Naive thymus-derived CD8-positive, alpha-beta T cell (primary cell): ENCODE results near the gene TBC1D5. TPM values are rescaled to one million over a fixed set of nuclear protein-coding genes. Genes with fewer than 3 reads are reported as not detected.

Experiments used
- ATAC-seq, 2 donors: fragments of 150-1000 bp; cut with Tn5 transposase in 1 of 2; sonication (Bioruptor Pico), chemical (Tn5 transposase) in 1 of 2; 1 replicate in 1 of 2; 2 replicates in 1 of 2; pipeline ENCODE4 v1.10.0; 2021; ENCODE audit warnings: mild to moderate bottlenecking in 2 of 2, moderate library complexity in 2 of 2
- POLR2A ChIA-PET: fragments of 350-600 bp; sonication (Branson Sonifier 250); formaldehyde crosslinking; loops from one replicate; lab custom pipeline; 2021; ENCODE audit warnings: antibody characterized with exemption; lab: Charles Lee
- DNase-seq, 10 donors: peaks; one replicate each; pipeline versions ENCODE4 v3.0.0 to v3.0.0-alpha.2; 2020 to 2022
- H3K27ac Mint-ChIP-seq, 10 donors: one replicate each; pipeline ENCODE4 v1.8.0; 2020 to 2022; ENCODE audit warnings: mild to moderate bottlenecking in 10 of 10, mixed read lengths in 10 of 10, moderate library complexity in 4 of 10, inconsistent platforms in 1 of 10
- H3K27me3 Mint-ChIP-seq, 5 donors: one replicate each; pipeline ENCODE4 v1.8.0; 2021 to 2022; ENCODE audit warnings: mixed read lengths in 5 of 5
- H3K36me3 Mint-ChIP-seq, 3 donors: one replicate each; pipeline ENCODE4 v1.8.0; 2020 to 2022; ENCODE audit warnings: mixed read lengths in 3 of 3, mild to moderate bottlenecking in 2 of 3, inconsistent platforms in 1 of 3
- H3K4me1 Mint-ChIP-seq, 4 donors: one replicate each; pipeline ENCODE4 v1.8.0; 2021 to 2022; ENCODE audit warnings: mixed read lengths in 4 of 4
- H3K4me3 Mint-ChIP-seq, 10 donors: one replicate each; pipeline ENCODE4 v1.8.0; 2020 to 2022; ENCODE audit warnings: mild to moderate bottlenecking in 10 of 10, mixed read lengths in 10 of 10, moderate library complexity in 6 of 10, inconsistent platforms in 1 of 10
- H3K9me3 Mint-ChIP-seq, 9 donors: one replicate each; pipeline ENCODE4 v1.8.0; 2020 to 2022; ENCODE audit warnings: mixed read lengths in 9 of 9, mild to moderate bottlenecking in 3 of 9, inconsistent platforms in 1 of 9, moderate library complexity in 1 of 9
- polyA plus RNA-seq, 3 donors: library from polyadenylated mRNA; unstranded; fragments of 300-500 nt; fragmentation: Illumina TruSeq; gene quantifications; one replicate each; pipeline ENCODE4 v1.2.3, GENCODE V29; 2021
- total RNA-seq, 8 experiments: library from RNA in 2 of 8; stranded (reverse) in 2 of 8; gene quantifications; one replicate each; pipeline ENCODE4 v1.2.3 and lab custom pipeline; 2021 to 2026

The TBC1D5 gene
- total and polyA plus RNA-seq, 5 experiments from 2014 or later, result 21.8 to 34.7 (median 27.2) TPM

- H3K36me3 Mint-ChIP-seq, result peaks cover 14 to 45% (median 27%) of the 10 kb centered on the region in 3 donors
- ATAC-seq (no peak), DNase-seq (no peak)
- no peak overlapping the region for H3K4me3 Mint-ChIP-seq
- no peak overlapping the region for H3K27ac Mint-ChIP-seq
- no peaks in the 10 kb centered on the region for H3K4me1 Mint-ChIP-seq
- no peaks in the 10 kb centered on the region for H3K9me3 Mint-ChIP-seq
- H3K27me3 Mint-ChIP-seq, result no peaks in the 10 kb centered on the region
- POLR2A ChIA-PET, result no interaction called here
Observed at GRCh38 chr3:17387108-17387507, 355.3 kb downstream of the TBC1D5 start.

GRCh38 chr3:17386432-17386831 lies 356.0 kb downstream of the TBC1D5 start:
- POLR2A ChIA-PET, result no interaction called here
- Mint-ChIP-seq H3K4me3 (no peak overlapping the region), H3K27ac (peak overlapping the region in 2 of 10 donors; percentile 38 to 66), H3K9me3 (no peaks in the 10 kb centered on the region), H3K27me3 (no peaks in the 10 kb centered on the region), H3K36me3 (peaks cover 8 to 40% (median 22%) of the 10 kb centered on the region in 3 donors), H3K4me1 (no peaks in the 10 kb centered on the region)
- DNase-seq (no peak), ATAC-seq (no peak)

- Mint-ChIP-seq H3K4me1 (no peaks in the 10 kb centered on the region), H3K27ac (peak overlapping the region in 1 of 10 donors; percentile 12), H3K9me3 (no peaks in the 10 kb centered on the region), H3K27me3 (no peaks in the 10 kb centered on the region), H3K36me3 (peaks cover 6 to 28% (median 12%) of the 10 kb centered on the region in 3 donors), H3K4me3 (no peak overlapping the region)
- DNase-seq (no peak), ATAC-seq (no peak)
- POLR2A ChIA-PET, result no interaction called here
Observed at GRCh38 chr3:17384567-17385296, 357.7 kb downstream of the TBC1D5 start.

- no peaks in the 10 kb centered on the region for H3K4me1 Mint-ChIP-seq
- no peak overlapping the region for H3K27ac Mint-ChIP-seq
- no peak overlapping the region for H3K4me3 Mint-ChIP-seq
- no peak for DNase-seq
- no peak for ATAC-seq
- H3K9me3 Mint-ChIP-seq, result no peaks in the 10 kb centered on the region
- peaks cover 4 to 53% (median 39%) of the 10 kb centered on the region in 3 donors for H3K36me3 Mint-ChIP-seq
- POLR2A ChIA-PET, result no interaction called here
- H3K27me3 Mint-ChIP-seq, result no peaks in the 10 kb centered on the region
Observed at GRCh38 chr3:17373304-17373703, 369.1 kb downstream of the TBC1D5 start.

GRCh38 chr3:17372362-17373210 lies 369.8 kb downstream of the TBC1D5 start:
- Mint-ChIP-seq H3K4me1 (no peaks in the 10 kb centered on the region), H3K36me3 (peaks cover 4 to 54% (median 39%) of the 10 kb centered on the region in 3 donors), H3K9me3 (no peaks in the 10 kb centered on the region), H3K27me3 (no peaks in the 10 kb centered on the region), H3K27ac (no peak overlapping the region), H3K4me3 (no peak overlapping the region)
- no peak for DNase-seq
- POLR2A ChIA-PET, result no interaction called here
- ATAC-seq, result no peak

GRCh38 chr3:17369973-17370372 lies 372.5 kb downstream of the TBC1D5 start:
- Mint-ChIP-seq H3K27ac (no peak overlapping the region), H3K9me3 (no peaks in the 10 kb centered on the region), H3K4me3 (no peak overlapping the region), H3K36me3 (peaks cover 4 to 45% (median 32%) of the 10 kb centered on the region in 3 donors), H3K27me3 (no peaks in the 10 kb centered on the region), H3K4me1 (no peaks in the 10 kb centered on the region)
- ATAC-seq (no peak), DNase-seq (no peak)
- POLR2A ChIA-PET, result no interaction called here

GRCh38 chr3:17367171-17367570 lies 375.3 kb downstream of the TBC1D5 start:
- Mint-ChIP-seq H3K4me3 (no peak overlapping the region), H3K27me3 (no peaks in the 10 kb centered on the region), H3K36me3 (peaks cover 4 to 35% (median 29%) of the 10 kb centered on the region in 3 donors), H3K27ac (no peak overlapping the region), H3K4me1 (no peaks in the 10 kb centered on the region), H3K9me3 (no peaks in the 10 kb centered on the region)
- DNase-seq (no peak), ATAC-seq (no peak)
- POLR2A ChIA-PET, result no interaction called here

GRCh38 chr3:17360991-17361390 lies 381.4 kb downstream of the TBC1D5 start:
- ATAC-seq, result no peak
- no peaks in the 10 kb centered on the region for H3K9me3 Mint-ChIP-seq
- H3K4me3 Mint-ChIP-seq, result no peak overlapping the region
- peaks cover 0 to 13% (median 8%) of the 10 kb centered on the region in 3 donors for H3K36me3 Mint-ChIP-seq
- POLR2A ChIA-PET, result no interaction called here
- no peaks in the 10 kb centered on the region for H3K27me3 Mint-ChIP-seq
- no peak overlapping the region for H3K27ac Mint-ChIP-seq
- DNase-seq, result no peak
- no peaks in the 10 kb centered on the region for H3K4me1 Mint-ChIP-seq

- Mint-ChIP-seq H3K27ac (no peak overlapping the region), H3K9me3 (no peaks in the 10 kb centered on the region), H3K27me3 (no peaks in the 10 kb centered on the region), H3K4me3 (no peak overlapping the region), H3K4me1 (no peaks in the 10 kb centered on the region), H3K36me3 (peaks cover 0 to 13% (median 11%) of the 10 kb centered on the region in 3 donors)
- POLR2A ChIA-PET, result no interaction called here
- ATAC-seq (no peak), DNase-seq (no peak)
Observed at GRCh38 chr3:17359911-17360310, 382.5 kb downstream of the TBC1D5 start.

GRCh38 chr3:17357035-17357710 lies 385.3 kb downstream of the TBC1D5 start:
- Mint-ChIP-seq H3K4me3 (no peak overlapping the region), H3K27me3 (no peaks in the 10 kb centered on the region), H3K36me3 (peaks cover 0 to 19% (median 14%) of the 10 kb centered on the region in 3 donors), H3K4me1 (no peaks in the 10 kb centered on the region), H3K9me3 (no peaks in the 10 kb centered on the region), H3K27ac (no peak overlapping the region)
- ATAC-seq (no peak), DNase-seq (no peak)
- POLR2A ChIA-PET, result no interaction called here

- H3K36me3 Mint-ChIP-seq, result peaks cover 0 to 22% (median 18%) of the 10 kb centered on the region in 3 donors
- H3K9me3 Mint-ChIP-seq, result peaks cover 0 to 3% (median 0%) of the 10 kb centered on the region in 9 donors
- POLR2A ChIA-PET, result no interaction called here
- H3K4me3 Mint-ChIP-seq, result no peak overlapping the region
- ATAC-seq (no peak), DNase-seq (no peak)
- H3K4me1 Mint-ChIP-seq, result no peaks in the 10 kb centered on the region
- no peak overlapping the region for H3K27ac Mint-ChIP-seq
- no peaks in the 10 kb centered on the region for H3K27me3 Mint-ChIP-seq
Observed at GRCh38 chr3:17356585-17356984, 385.8 kb downstream of the TBC1D5 start.

- POLR2A ChIA-PET, result no interaction called here
- H3K27ac Mint-ChIP-seq, result no peak overlapping the region
- no peak for ATAC-seq
- H3K4me1 Mint-ChIP-seq, result no peaks in the 10 kb centered on the region
- H3K9me3 Mint-ChIP-seq, result peaks cover 0 to 5% (median 0%) of the 10 kb centered on the region in 9 donors
- H3K27me3 Mint-ChIP-seq, result no peaks in the 10 kb centered on the region
- H3K36me3 Mint-ChIP-seq, result peaks cover 0 to 22% (median 21%) of the 10 kb centered on the region in 3 donors
- DNase-seq, result no peak
- H3K4me3 Mint-ChIP-seq, result no peak overlapping the region
Observed at GRCh38 chr3:17355591-17355990, 386.8 kb downstream of the TBC1D5 start.

- Mint-ChIP-seq H3K4me1 (no peaks in the 10 kb centered on the region), H3K36me3 (peaks cover 0 to 23% (median 19%) of the 10 kb centered on the region in 3 donors), H3K27ac (no peak overlapping the region), H3K9me3 (peaks cover 0 to 5% (median 0%) of the 10 kb centered on the region in 9 donors), H3K4me3 (no peak overlapping the region), H3K27me3 (no peaks in the 10 kb centered on the region)
- ATAC-seq (no peak), DNase-seq (no peak)
- POLR2A ChIA-PET, result no interaction called here
Observed at GRCh38 chr3:17354341-17354740, 388.1 kb downstream of the TBC1D5 start.
